Esophagus squamous epithelium (tissue), 4 donors: Measurements from ENCODE around the gene COPS3.

ENCODE experiments used
- CTCF ChIP-seq, 6 experiments: fragments of 450-650 bp in 4 of 6; fragments of 200-600 bp in 2 of 6; sonication (generic) in 2 of 6; IDR thresholded peaks; one replicate each; pipeline ENCODE4 v1.5.1; 2016 to 2019; ENCODE audit warnings: antibody characterized with exemption in 6 of 6, mild to moderate bottlenecking in 4 of 6, moderate library complexity in 4 of 6
- POLR2A ChIP-seq, 4 donors: fragments of 450-650 bp; IDR thresholded peaks; one replicate each; pipeline ENCODE4 v1.6.1; 2017; ENCODE audit warnings: antibody characterized with exemption in 4 of 4, mild to moderate bottlenecking in 4 of 4, moderate library complexity in 3 of 4

- TF ChIP-seq CTCF (IDR thresholded peaks at IDR 0.05) (peak in 2 of 6 experiments; percentile 21 to 32), POLR2A (IDR thresholded peaks at IDR 0.05) (peak in 3 of 4 donors; percentile 20 to 77 (median 62))
These were observed 43.8 kb downstream of the COPS3 start, which contains the start of gene FLCN for GRCh38 chr17:17237026-17237799.
